Measurements from ENCODE around the gene DPF3.

DNA sequence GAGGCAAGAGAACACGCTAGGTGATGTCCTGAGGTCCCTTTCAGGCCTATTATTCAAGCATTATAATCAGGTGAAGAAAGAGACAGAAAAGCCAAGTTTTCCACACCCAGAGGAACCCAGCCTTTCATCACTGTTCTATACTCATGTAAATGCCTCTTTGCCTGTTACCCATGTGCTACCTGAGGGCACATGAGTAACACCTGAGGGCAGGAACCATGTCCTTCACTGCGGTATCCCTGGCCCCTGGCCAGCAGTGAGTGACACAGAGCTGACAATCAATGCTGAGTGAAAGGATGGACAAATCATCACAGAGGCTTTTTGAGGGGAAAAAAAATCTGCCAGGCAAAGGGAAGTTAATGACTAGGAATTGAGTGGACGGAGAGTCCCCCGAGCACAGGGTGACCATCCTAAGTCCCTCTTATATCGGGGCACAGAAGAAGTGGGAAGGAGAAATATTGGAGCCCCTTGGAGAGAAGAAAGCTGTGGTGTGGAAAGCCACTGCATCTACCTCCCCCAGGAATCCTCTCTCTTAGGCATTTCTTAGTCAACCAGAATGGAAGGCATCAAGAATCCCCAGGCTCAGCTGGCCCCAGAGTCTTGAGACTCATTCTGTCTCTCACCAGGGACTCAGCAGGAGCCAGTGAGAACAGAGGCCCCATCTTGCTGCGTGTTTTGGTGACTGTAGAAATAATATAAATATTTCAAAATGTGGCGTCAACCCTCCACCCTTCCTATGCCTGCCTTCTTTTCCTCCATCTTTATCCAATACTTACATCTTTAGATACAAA lies 212.9 kb downstream of the DPF3 start:
- TF ChIP-seq TCF7 (CRISPR knock-in tag; IDR thresholded peaks at IDR 0.05; ENCODE audit: low read depth) (no peak), ZNF317 (CRISPR knock-in tag; IDR thresholded peaks at IDR 0.05; ENCODE audit: borderline replicate concordance, low read depth) (no peak), MXD4 (CRISPR knock-in tag; IDR thresholded peaks at IDR 0.05; ENCODE audit: borderline replicate concordance) (no peak), ETV6 (CRISPR knock-in tag; IDR thresholded peaks at IDR 0.05) (no peak), FOXJ3 (CRISPR knock-in tag; IDR thresholded peaks at IDR 0.05; ENCODE audit: borderline replicate concordance) (no peak)
- TF ChIP-seq, protein P1, sequence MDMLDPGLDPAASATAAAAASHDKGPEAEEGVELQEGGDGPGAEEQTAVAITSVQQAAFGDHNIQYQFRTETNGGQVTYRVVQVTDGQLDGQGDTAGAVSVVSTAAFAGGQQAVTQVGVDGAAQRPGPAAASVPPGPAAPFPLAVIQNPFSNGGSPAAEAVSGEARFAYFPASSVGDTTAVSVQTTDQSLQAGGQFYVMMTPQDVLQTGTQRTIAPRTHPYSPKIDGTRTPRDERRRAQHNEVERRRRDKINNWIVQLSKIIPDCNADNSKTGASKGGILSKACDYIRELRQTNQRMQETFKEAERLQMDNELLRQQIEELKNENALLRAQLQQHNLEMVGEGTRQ (CRISPR knock-in tag; IDR thresholded peaks at IDR 0.05): no peak
- TF ChIP-seq, protein P2, sequence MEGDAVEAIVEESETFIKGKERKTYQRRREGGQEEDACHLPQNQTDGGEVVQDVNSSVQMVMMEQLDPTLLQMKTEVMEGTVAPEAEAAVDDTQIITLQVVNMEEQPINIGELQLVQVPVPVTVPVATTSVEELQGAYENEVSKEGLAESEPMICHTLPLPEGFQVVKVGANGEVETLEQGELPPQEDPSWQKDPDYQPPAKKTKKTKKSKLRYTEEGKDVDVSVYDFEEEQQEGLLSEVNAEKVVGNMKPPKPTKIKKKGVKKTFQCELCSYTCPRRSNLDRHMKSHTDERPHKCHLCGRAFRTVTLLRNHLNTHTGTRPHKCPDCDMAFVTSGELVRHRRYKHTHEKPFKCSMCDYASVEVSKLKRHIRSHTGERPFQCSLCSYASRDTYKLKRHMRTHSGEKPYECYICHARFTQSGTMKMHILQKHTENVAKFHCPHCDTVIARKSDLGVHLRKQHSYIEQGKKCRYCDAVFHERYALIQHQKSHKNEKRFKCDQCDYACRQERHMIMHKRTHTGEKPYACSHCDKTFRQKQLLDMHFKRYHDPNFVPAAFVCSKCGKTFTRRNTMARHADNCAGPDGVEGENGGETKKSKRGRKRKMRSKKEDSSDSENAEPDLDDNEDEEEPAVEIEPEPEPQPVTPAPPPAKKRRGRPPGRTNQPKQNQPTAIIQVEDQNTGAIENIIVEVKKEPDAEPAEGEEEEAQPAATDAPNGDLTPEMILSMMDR (IDR thresholded peaks at IDR 0.05): no peak
- TF ChIP-seq, protein P3, sequence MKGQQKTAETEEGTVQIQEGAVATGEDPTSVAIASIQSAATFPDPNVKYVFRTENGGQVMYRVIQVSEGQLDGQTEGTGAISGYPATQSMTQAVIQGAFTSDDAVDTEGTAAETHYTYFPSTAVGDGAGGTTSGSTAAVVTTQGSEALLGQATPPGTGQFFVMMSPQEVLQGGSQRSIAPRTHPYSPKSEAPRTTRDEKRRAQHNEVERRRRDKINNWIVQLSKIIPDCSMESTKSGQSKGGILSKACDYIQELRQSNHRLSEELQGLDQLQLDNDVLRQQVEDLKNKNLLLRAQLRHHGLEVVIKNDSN (CRISPR knock-in tag; IDR thresholded peaks at IDR 0.05): no peak
- TF ChIP-seq, protein P4, sequence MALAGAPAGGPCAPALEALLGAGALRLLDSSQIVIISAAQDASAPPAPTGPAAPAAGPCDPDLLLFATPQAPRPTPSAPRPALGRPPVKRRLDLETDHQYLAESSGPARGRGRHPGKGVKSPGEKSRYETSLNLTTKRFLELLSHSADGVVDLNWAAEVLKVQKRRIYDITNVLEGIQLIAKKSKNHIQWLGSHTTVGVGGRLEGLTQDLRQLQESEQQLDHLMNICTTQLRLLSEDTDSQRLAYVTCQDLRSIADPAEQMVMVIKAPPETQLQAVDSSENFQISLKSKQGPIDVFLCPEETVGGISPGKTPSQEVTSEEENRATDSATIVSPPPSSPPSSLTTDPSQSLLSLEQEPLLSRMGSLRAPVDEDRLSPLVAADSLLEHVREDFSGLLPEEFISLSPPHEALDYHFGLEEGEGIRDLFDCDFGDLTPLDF (CRISPR knock-in tag; IDR thresholded peaks at IDR 0.05): no peak
- TF ChIP-seq, protein P5, sequence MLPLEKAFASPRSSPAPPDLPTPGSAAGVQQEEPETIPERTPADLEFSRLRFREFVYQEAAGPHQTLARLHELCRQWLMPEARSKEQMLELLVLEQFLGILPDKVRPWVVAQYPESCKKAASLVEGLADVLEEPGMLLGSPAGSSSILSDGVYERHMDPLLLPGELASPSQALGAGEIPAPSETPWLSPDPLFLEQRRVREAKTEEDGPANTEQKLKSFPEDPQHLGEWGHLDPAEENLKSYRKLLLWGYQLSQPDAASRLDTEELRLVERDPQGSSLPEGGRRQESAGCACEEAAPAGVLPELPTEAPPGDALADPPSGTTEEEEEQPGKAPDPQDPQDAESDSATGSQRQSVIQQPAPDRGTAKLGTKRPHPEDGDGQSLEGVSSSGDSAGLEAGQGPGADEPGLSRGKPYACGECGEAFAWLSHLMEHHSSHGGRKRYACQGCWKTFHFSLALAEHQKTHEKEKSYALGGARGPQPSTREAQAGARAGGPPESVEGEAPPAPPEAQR (CRISPR knock-in tag; IDR thresholded peaks at IDR 0.05): no peak
